HG03432 (cell line): ENCODE data around the gene TRIM29.

Source experiments
- ATAC-seq: cut with Tn5 transposase; IDR thresholded peaks from one replicate; pipeline ENCODE4 v1.9.1; 2021; ENCODE audit warnings: mild to moderate bottlenecking, moderate library complexity; ENCODE audit not compliant: unreplicated experiment

The TRIM29 gene

GRCh38 chr11:120141113-120141767 is 3.3 kb upstream of the TRIM29 start:
- no peak for ATAC-seq

- ATAC-seq, result no peak
Measured at GRCh38 chr11:120139316-120140069, 1.6 kb upstream of the TRIM29 start.

GRCh38 chr11:120137187-120137610 is 714 bp downstream of the TRIM29 start:
- ATAC-seq, result no peak

GRCh38 chr11:120136356-120136755 is 1.6 kb downstream of the TRIM29 start:
- no peak for ATAC-seq

- ATAC-seq, result no peak
Measured at GRCh38 chr11:120135838-120136237, 2.1 kb downstream of the TRIM29 start.

GRCh38 chr11:120134931-120135228 is 3.0 kb downstream of the TRIM29 start:
- ATAC-seq, result no peak

- ATAC-seq, result no peak
Measured at GRCh38 chr11:120134106-120134930, 3.6 kb downstream of the TRIM29 start.

GRCh38 chr11:120133216-120134105 is 4.5 kb downstream of the TRIM29 start:
- no peak for ATAC-seq

- ATAC-seq, result no peak
Measured at GRCh38 chr11:120132645-120133185, 5.2 kb downstream of the TRIM29 start.

GRCh38 chr11:120131941-120132644 is 5.8 kb downstream of the TRIM29 start:
- ATAC-seq, result no peak

GRCh38 chr11:120130991-120131760 is 6.7 kb downstream of the TRIM29 start:
- no peak for ATAC-seq

- ATAC-seq, result no peak
Measured at GRCh38 chr11:120130176-120130980, 7.5 kb downstream of the TRIM29 start.

- ATAC-seq, result no peak
Measured at GRCh38 chr11:120129570-120129969, 8.3 kb downstream of the TRIM29 start.

- ATAC-seq, result no peak
Measured at GRCh38 chr11:120128392-120129119, 9.4 kb downstream of the TRIM29 start.

- no peak for ATAC-seq
Measured at GRCh38 chr11:120127236-120127635, 10.7 kb downstream of the TRIM29 start.

- no peak for ATAC-seq
Measured at GRCh38 chr11:120126620-120127019, 11.3 kb downstream of the TRIM29 start.

- no peak for ATAC-seq
Measured at GRCh38 chr11:120125509-120125908, 12.4 kb downstream of the TRIM29 start.

GRCh38 chr11:120125024-120125423 is 12.9 kb downstream of the TRIM29 start:
- no peak for ATAC-seq
